Central memory CD8-positive, alpha-beta T cell (primary cell): ENCODE data around the gene OSBPL6.
"Not testable (repeated sequence)": the region's sequence is repeated elsewhere in the genome, so short reads cannot be mapped to it uniquely, and the experiment has no call there.

Source experiments
- ATAC-seq: fragments of 150-1000 bp; cut with Tn5 transposase; replicated peaks from 2 replicates; pipeline ENCODE4 v1.10.0; 2022; ENCODE audit warnings: mild to moderate bottlenecking, moderate FRiP score, moderate number of reproducible peaks; ENCODE audit not compliant: poor library complexity, severe bottlenecking; ENCODE audit errors: extremely low read depth
- DNase-seq, 2 donors: peaks; one replicate each; pipeline ENCODE4 v3.0.0; 2021; ENCODE audit warnings: low spot score in 2 of 2
- H3K27ac Mint-ChIP-seq: one replicate; pipeline ENCODE4 v1.8.0; 2022; ENCODE audit warnings: low read depth, mild to moderate bottlenecking, moderate library complexity, mixed read lengths
- H3K27me3 Mint-ChIP-seq: one replicate; pipeline ENCODE4 v1.8.0; 2022; ENCODE audit warnings: mixed read lengths
- H3K36me3 Mint-ChIP-seq: one replicate; pipeline ENCODE4 v1.8.0; 2022; ENCODE audit warnings: mild to moderate bottlenecking, moderate library complexity, mixed read lengths; ENCODE audit not compliant: insufficient read depth
- H3K4me1 Mint-ChIP-seq: one replicate; pipeline ENCODE4 v1.8.0; 2022; ENCODE audit warnings: mixed read lengths
- H3K4me3 Mint-ChIP-seq: one replicate; pipeline ENCODE4 v1.8.0; 2022; ENCODE audit warnings: mild to moderate bottlenecking, moderate library complexity, mixed read lengths
- H3K9me3 Mint-ChIP-seq: one replicate; pipeline ENCODE4 v1.8.0; 2022; ENCODE audit warnings: mixed read lengths

Gene OSBPL6

GRCh38 chr2:178331474-178332432 lies 137.4 kb downstream of the OSBPL6 start:
- no peak overlapping the region for H3K27ac Mint-ChIP-seq
- no peaks in the 10 kb centered on the region for H3K4me1 Mint-ChIP-seq
- no peak overlapping the region for H3K4me3 Mint-ChIP-seq
- H3K9me3 Mint-ChIP-seq = no peaks in the 10 kb centered on the region
- no peaks in the 10 kb centered on the region for H3K36me3 Mint-ChIP-seq
- no peak for DNase-seq
- no peak for ATAC-seq
- peaks cover 18% of the 10 kb centered on the region for H3K27me3 Mint-ChIP-seq

DNA sequence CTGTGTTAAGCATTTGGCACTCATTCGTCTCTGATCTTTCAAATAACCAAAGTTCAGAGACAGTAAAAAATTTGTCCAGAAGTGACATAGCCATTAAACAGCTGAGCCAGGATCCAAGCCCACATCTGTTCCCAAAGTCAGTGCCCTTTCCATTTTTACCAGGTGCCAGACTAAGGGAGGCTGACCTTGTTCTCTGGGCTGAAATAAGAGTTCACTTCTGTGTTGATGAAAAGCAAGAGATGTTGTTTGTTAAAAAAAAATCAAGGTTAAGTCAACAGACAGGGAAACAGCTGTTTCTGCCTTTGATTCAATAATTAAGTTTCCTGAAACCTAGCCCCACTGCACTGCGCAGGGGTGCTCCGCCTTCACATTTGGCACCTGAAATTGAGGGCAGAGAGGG lies 139.5 kb downstream of the OSBPL6 start:
- Mint-ChIP-seq H3K27ac (no peak overlapping the region), H3K4me3 (no peak overlapping the region), H3K4me1 (no peaks in the 10 kb centered on the region), H3K9me3 (no peaks in the 10 kb centered on the region), H3K36me3 (no peaks in the 10 kb centered on the region), H3K27me3 (peaks cover 21% of the 10 kb centered on the region)
- no peak for DNase-seq
- no peak for ATAC-seq

DNA sequence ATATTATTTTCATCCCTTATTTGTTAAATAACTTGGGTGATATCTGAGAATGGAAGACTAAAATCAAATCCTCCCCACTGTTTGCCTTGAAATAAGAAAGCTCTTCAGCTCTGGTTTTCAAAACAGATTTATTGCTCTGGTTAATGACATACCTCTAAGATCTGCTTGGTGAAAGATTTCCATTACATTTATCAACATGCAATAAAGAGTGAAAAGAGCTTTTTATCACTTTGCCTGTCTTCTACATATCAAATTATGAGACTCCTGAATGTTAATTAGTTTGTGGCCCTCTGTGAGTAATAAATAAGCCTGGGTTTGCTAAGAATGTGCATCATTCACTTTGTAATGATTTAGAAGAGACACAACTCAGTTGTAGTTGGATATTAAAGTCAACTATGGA lies 140.9 kb downstream of the OSBPL6 start:
- no peak overlapping the region for H3K27ac Mint-ChIP-seq
- no peak for ATAC-seq
- DNase-seq = no peak
- no peaks in the 10 kb centered on the region for H3K4me1 Mint-ChIP-seq
- no peak overlapping the region for H3K4me3 Mint-ChIP-seq
- H3K36me3 Mint-ChIP-seq = no peaks in the 10 kb centered on the region
- no peaks in the 10 kb centered on the region for H3K9me3 Mint-ChIP-seq
- H3K27me3 Mint-ChIP-seq = peaks cover 21% of the 10 kb centered on the region

GRCh38 chr2:178344121-178344520 lies 149.8 kb downstream of the OSBPL6 start:
- DNase-seq = no peak
- Mint-ChIP-seq H3K27me3 (peaks cover 58% of the 10 kb centered on the region), H3K27ac (no peak overlapping the region), H3K9me3 (no peaks in the 10 kb centered on the region), H3K4me1 (no peaks in the 10 kb centered on the region), H3K36me3 (no peaks in the 10 kb centered on the region), H3K4me3 (no peak overlapping the region)
- ATAC-seq = no peak

- Mint-ChIP-seq H3K4me3 (no peak overlapping the region), H3K4me1 (no peaks in the 10 kb centered on the region), H3K36me3 (no peaks in the 10 kb centered on the region), H3K27ac (no peak overlapping the region), H3K27me3 (peaks cover 76% of the 10 kb centered on the region), H3K9me3 (no peaks in the 10 kb centered on the region)
- no peak for ATAC-seq
- DNase-seq = no peak
These were observed 151.6 kb downstream of the OSBPL6 start for GRCh38 chr2:178345951-178346350.

GRCh38 chr2:178350051-178350450 lies 155.7 kb downstream of the OSBPL6 start:
- Mint-ChIP-seq H3K27ac (no peak overlapping the region), H3K27me3 (peaks cover 80% of the 10 kb centered on the region), H3K9me3 (no peaks in the 10 kb centered on the region), H3K36me3 (no peaks in the 10 kb centered on the region), H3K4me3 (no peak overlapping the region), H3K4me1 (no peaks in the 10 kb centered on the region)
- DNase-seq = no peak
- ATAC-seq = no peak

DNA sequence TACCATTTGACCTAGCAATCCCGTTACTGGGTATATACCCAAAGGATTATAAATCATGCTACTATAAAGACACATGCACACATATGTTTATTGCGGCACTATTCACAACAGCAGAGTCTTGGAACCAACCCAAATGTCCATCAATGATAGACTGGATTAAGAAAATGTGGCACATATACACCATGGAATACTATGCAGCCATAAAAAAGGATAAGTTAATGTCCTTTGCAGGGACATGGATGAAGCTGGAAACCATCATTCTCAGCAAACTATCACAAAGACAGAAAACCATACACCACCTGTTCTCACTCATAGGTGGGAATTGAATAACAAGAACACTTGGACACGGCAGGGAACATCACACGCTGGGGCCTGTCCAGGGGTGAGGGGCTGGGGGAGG lies 163.4 kb downstream of the OSBPL6 start:
- H3K4me1 Mint-ChIP-seq, H3K36me3 Mint-ChIP-seq, H3K9me3 Mint-ChIP-seq, ATAC-seq, H3K27ac Mint-ChIP-seq, DNase-seq, H3K4me3 Mint-ChIP-seq: not testable (repeated sequence)
- peaks cover 36% of the 10 kb centered on the region for H3K27me3 Mint-ChIP-seq

DNA sequence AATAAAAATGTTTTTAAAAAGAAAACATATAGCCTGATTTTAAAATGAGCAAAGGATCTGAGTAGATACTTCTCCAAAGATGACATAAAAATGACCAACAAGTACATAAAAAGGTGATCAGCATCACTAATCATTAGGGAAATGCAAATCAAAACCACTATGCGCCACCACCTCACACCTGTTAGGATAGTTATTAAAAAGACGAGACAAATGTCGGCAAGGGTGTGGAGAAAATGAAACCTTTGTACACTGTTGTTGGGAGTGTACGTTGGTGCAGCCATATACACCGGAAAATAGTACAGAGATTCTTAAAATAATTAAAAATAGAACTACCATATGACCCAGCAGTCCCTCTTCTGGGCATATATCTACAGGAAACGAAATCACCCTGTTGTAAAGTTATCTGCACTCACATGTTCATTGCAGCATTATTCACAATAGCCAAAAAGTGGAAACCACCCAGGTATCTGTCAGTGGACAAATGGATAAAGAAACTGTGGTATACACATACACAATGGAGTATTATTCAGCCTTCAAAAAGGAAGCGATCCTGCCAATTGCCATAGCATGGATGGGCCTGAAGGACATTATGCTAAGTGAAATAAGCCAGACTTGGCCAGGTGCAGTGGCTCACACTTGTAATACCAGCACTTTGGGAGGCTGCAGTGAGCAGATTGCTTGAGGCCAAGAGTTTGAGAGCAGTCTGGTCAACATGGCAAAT lies 165.0 kb downstream of the OSBPL6 start:
- H3K36me3 Mint-ChIP-seq = no peaks in the 10 kb centered on the region
- H3K4me1 Mint-ChIP-seq = no peaks in the 10 kb centered on the region
- no peak overlapping the region for H3K4me3 Mint-ChIP-seq
- no peak overlapping the region for H3K27ac Mint-ChIP-seq
- ATAC-seq (no peak), DNase-seq (no peak)
- H3K27me3 Mint-ChIP-seq = peaks cover 32% of the 10 kb centered on the region
- peaks cover 9% of the 10 kb centered on the region for H3K9me3 Mint-ChIP-seq

DNA sequence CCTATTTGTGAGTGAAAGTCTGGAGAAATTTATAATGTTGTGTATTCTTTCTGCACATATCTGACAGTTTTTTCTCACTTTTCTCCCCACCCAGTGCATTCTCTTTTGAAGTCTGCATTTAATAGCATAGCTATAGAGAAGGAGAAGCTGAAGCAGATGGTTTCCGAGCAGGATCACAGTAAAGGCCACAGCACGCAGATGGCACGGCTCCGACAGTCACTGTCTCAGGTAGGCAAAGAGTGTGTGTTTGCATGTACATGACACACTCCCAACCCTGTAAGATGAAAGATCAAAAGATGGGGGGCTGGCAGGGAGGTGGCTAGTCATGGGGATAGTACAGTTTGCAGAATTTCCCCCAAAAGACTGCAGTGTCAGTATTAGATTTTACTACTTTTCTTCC lies 167.3 kb downstream of the OSBPL6 start:
- no peak for DNase-seq
- no peak for ATAC-seq
- peaks cover under 1% of the 10 kb centered on the region for H3K9me3 Mint-ChIP-seq
- H3K4me1 Mint-ChIP-seq = no peaks in the 10 kb centered on the region
- no peak overlapping the region for H3K27ac Mint-ChIP-seq
- H3K4me3 Mint-ChIP-seq = no peak overlapping the region
- peaks cover 20% of the 10 kb centered on the region for H3K27me3 Mint-ChIP-seq
- H3K36me3 Mint-ChIP-seq = no peaks in the 10 kb centered on the region

DNA sequence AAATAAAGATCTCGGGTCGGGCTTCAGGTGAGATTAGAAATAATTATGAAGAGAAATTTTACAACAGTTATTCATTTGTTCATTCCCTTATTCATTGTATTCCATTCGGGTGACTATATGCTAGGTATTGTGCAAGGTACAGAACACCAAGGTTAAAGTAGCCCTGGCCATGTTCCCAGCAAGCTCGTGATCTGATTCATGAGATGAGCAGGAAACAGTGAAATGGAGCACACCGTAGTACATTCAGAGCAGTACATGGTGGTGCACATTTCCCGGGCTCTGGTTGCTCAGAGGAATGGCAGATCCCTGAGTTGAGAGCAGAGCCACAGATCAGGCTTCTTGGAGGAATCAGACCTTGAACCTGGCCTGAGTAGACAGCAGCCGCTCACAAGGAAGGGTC lies 168.9 kb downstream of the OSBPL6 start:
- DNase-seq = no peak
- H3K36me3 Mint-ChIP-seq = no peaks in the 10 kb centered on the region
- no peak overlapping the region for H3K4me3 Mint-ChIP-seq
- H3K27me3 Mint-ChIP-seq = peaks cover 20% of the 10 kb centered on the region
- H3K9me3 Mint-ChIP-seq = no peaks in the 10 kb centered on the region
- no peak for ATAC-seq
- no peak overlapping the region for H3K27ac Mint-ChIP-seq
- no peaks in the 10 kb centered on the region for H3K4me1 Mint-ChIP-seq

DNA sequence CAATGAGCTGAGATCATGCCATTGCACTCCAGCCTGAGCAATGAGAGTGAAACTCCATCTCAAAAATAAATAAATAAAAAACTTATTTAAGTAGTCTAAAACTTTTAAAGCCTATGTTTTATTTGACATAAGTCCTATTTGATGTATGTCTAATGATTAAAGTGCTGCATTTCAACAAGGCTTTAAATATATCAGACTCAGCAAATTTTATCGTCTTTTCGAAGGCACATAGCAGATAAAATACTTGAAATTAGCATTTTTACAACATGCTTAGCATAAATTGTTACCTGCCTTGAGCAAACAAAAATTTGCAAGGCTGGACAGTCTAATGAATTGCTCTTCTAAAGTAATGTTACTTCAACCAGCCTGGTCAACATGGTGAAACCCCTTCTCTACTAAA lies 170.8 kb downstream of the OSBPL6 start:
- H3K36me3 Mint-ChIP-seq = no peaks in the 10 kb centered on the region
- no peak overlapping the region for H3K27ac Mint-ChIP-seq
- no peak for ATAC-seq
- no peak overlapping the region for H3K4me3 Mint-ChIP-seq
- no peaks in the 10 kb centered on the region for H3K9me3 Mint-ChIP-seq
- no peaks in the 10 kb centered on the region for H3K4me1 Mint-ChIP-seq
- H3K27me3 Mint-ChIP-seq = peaks cover 20% of the 10 kb centered on the region
- no peak for DNase-seq

GRCh38 chr2:178366412-178366811 lies 172.1 kb downstream of the OSBPL6 start:
- no peak for ATAC-seq
- Mint-ChIP-seq H3K27me3 (peaks cover 20% of the 10 kb centered on the region), H3K36me3 (no peaks in the 10 kb centered on the region)

GRCh38 chr2:178367344-178367743 lies 173.0 kb downstream of the OSBPL6 start:
- H3K4me3 Mint-ChIP-seq = no peak overlapping the region
- no peak overlapping the region for H3K27ac Mint-ChIP-seq
- H3K4me1 Mint-ChIP-seq = no peaks in the 10 kb centered on the region
- peaks cover 20% of the 10 kb centered on the region for H3K27me3 Mint-ChIP-seq
- DNase-seq = no peak
- ATAC-seq = no peak
- no peaks in the 10 kb centered on the region for H3K36me3 Mint-ChIP-seq
- no peaks in the 10 kb centered on the region for H3K9me3 Mint-ChIP-seq

More at GRCh38 chr2:178366412-178366811, 172.1 kb downstream of the OSBPL6 start:
- Mint-ChIP-seq H3K9me3 (no peaks in the 10 kb centered on the region), H3K4me3 (no peak overlapping the region), H3K4me1 (no peaks in the 10 kb centered on the region), H3K27ac (no peak overlapping the region)
- no peak for DNase-seq
